IMR-90 (cell line): ENCODE measurements around the gene PTBP2.

Experiments used
- BHLHE40 ChIP-seq: fragments of 150-350 bp; IDR thresholded peaks from 2 replicates; pipeline ENCODE4 v1.6.1; 2016; ENCODE audit warnings: mild to moderate bottlenecking, low read depth, low read length
- CHD1 ChIP-seq: IDR thresholded peaks from 2 replicates; pipeline ENCODE4 v1.6.1; 2012; ENCODE audit warnings: low read depth, low read length, improper control_type of control experiment
- ELK1 ChIP-seq: fragments of 150-350 bp; IDR thresholded peaks from 2 replicates; pipeline ENCODE4 v1.6.1; 2016; ENCODE audit warnings: low read depth, mild to moderate bottlenecking, low read length, moderate library complexity, borderline replicate concordance
- FOS ChIP-seq: fragments of 150-350 bp; IDR thresholded peaks from 2 replicates; pipeline ENCODE4 v1.6.1; 2016; ENCODE audit warnings: low read depth, low read length
- MAFK ChIP-seq: IDR thresholded peaks from 2 replicates; pipeline ENCODE4 v1.6.1; 2012; ENCODE audit warnings: low read depth, low read length, improper control_type of control experiment
- MXI1 ChIP-seq: IDR thresholded peaks from 2 replicates; pipeline ENCODE4 v1.6.1; 2012; ENCODE audit warnings: low read depth, mild to moderate bottlenecking, low read length, moderate library complexity, borderline replicate concordance
- POLR2A ChIP-seq: IDR thresholded peaks from 2 replicates; pipeline ENCODE4 v1.6.1; 2012; ENCODE audit warnings: mild to moderate bottlenecking, low read depth, low read length
- RAD21 ChIP-seq: IDR thresholded peaks from 2 replicates; pipeline ENCODE4 v1.6.1; 2012; ENCODE audit warnings: low read length, improper control_type of control experiment
- RFX5 ChIP-seq: IDR thresholded peaks from 2 replicates; pipeline ENCODE4 v1.8.0; 2012; ENCODE audit warnings: low read depth, mild to moderate bottlenecking, low read length, moderate library complexity
- SMC3 ChIP-seq: fragments of 150-350 bp; IDR thresholded peaks from 2 replicates; pipeline ENCODE4 v1.6.1; 2016; ENCODE audit warnings: low read depth, mild to moderate bottlenecking, antibody characterized with exemption, low read length, moderate library complexity
- TF ChIP-seq, protein P1 (sequence below): conservative IDR thresholded peaks from 2 replicates; pipeline ENCODE4 v1.5.1; 2012; ENCODE audit warnings: mild to moderate bottlenecking, low read depth, low read length, improper control_type of control experiment

DNA sequence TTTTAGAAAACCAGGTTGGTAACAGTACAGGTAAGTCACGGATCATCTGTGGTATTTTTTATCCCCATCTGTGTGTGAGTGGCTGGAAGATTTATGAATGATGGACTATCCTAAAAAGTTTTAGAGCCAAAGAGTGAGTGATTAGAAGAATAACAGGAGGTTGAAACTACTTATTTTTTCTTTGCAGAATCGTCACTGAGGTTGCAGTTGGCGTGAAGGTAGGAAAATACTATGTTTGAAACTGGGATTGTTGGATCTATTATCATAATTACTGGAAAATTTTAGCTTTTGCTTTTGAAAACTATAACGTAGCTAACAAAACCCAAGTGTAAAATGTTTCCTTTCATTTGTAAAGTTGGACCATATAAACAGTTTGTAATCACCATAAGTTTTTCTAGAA lies 1.8 kb downstream of the PTBP2 start:
- TF ChIP-seq POLR2A = no peak
- TF ChIP-seq, protein P1, sequence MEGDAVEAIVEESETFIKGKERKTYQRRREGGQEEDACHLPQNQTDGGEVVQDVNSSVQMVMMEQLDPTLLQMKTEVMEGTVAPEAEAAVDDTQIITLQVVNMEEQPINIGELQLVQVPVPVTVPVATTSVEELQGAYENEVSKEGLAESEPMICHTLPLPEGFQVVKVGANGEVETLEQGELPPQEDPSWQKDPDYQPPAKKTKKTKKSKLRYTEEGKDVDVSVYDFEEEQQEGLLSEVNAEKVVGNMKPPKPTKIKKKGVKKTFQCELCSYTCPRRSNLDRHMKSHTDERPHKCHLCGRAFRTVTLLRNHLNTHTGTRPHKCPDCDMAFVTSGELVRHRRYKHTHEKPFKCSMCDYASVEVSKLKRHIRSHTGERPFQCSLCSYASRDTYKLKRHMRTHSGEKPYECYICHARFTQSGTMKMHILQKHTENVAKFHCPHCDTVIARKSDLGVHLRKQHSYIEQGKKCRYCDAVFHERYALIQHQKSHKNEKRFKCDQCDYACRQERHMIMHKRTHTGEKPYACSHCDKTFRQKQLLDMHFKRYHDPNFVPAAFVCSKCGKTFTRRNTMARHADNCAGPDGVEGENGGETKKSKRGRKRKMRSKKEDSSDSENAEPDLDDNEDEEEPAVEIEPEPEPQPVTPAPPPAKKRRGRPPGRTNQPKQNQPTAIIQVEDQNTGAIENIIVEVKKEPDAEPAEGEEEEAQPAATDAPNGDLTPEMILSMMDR = no peak
- TF ChIP-seq ELK1 = no peak
- TF ChIP-seq FOS = no peak
- no peak for TF ChIP-seq MAFK
- no peak for TF ChIP-seq SMC3
- TF ChIP-seq RAD21 = no peak
- no peak for TF ChIP-seq MXI1
- TF ChIP-seq RFX5 = no peak
- TF ChIP-seq CHD1 = no peak
- TF ChIP-seq BHLHE40 = no peak
